Uterus (tissue), 4 donors: ENCODE measurements around the gene LRG1. TPM values are rescaled to one million over a fixed set of nuclear protein-coding genes. Genes with fewer than 3 reads are reported as not detected.

ENCODE experiments used
- DNase-seq, 2 donors: peaks; one replicate each; pipeline ENCODE4 v3.0.0-alpha.2; 2019 to 2020
- H3K27ac ChIP-seq, 2 donors: fragments of 200-600 bp; sonication (generic); 1 replicate in 1 of 2; 2 replicates in 1 of 2; pipeline ENCODE4 v1.5.1; 2016 to 2018
- H3K27me3 ChIP-seq, 2 donors: fragments of 200-600 bp; sonication (generic); one replicate each; pipeline ENCODE4 v1.5.1; 2018 to 2019; ENCODE audit warnings: control low read depth in 1 of 2
- H3K36me3 ChIP-seq, 2 donors: fragments of 200-600 bp; sonication (generic); one replicate each; pipeline ENCODE4 v1.5.1; 2019; ENCODE audit warnings: control low read depth in 1 of 2
- H3K4me1 ChIP-seq, 2 donors: fragments of 200-600 bp; sonication (generic); one replicate each; pipeline ENCODE4 v1.5.1; 2018 to 2019; ENCODE audit warnings: control low read depth in 1 of 2
- H3K4me3 ChIP-seq, 2 donors: fragments of 200-600 bp; sonication (generic); 1 replicate in 1 of 2; 2 replicates in 1 of 2; pipeline ENCODE4 v1.5.1; 2018 to 2019; ENCODE audit warnings: mild to moderate bottlenecking in 1 of 2
- H3K9me3 ChIP-seq, 2 donors: fragments of 200-600 bp; sonication (generic); one replicate each; pipeline ENCODE4 v1.5.1; 2019; ENCODE audit warnings: control low read depth in 1 of 2
- POLR2A ChIP-seq, 2 donors: fragments of 450-650 bp; IDR thresholded peaks; one replicate each; pipeline ENCODE4 v1.6.1; 2016; ENCODE audit warnings: antibody characterized with exemption in 2 of 2, mild to moderate bottlenecking in 1 of 2, moderate library complexity in 1 of 2
- intact Hi-C: fragments of 100-400 bp; cut with DNase I; formaldehyde crosslinking; loops from one replicate; pipeline ENCODE4 v1.15.1; 2023; ENCODE audit warnings: low total_unique reads
- total RNA-seq, 4 donors: library from RNA; depleted of rRNA in 3 of 4; stranded (reverse); fragments of >200 nt in 3 of 4; gene quantifications; one replicate each; pipeline versions ENCODE4 v1.1.0 to v1.2.4, GENCODE V29; 2014 to 2023
- TF ChIP-seq, protein P1 (sequence below), 4 experiments: fragments of 200-600 bp in 2 of 4; fragments of 450-650 bp in 2 of 4; sonication (generic) in 2 of 4; IDR thresholded peaks; one replicate each; pipeline ENCODE4 v1.5.1; 2016 to 2019; ENCODE audit warnings: antibody characterized with exemption in 4 of 4, mild to moderate bottlenecking in 2 of 4, moderate library complexity in 1 of 4
- donor health status: DM: yes; HTN: yes; CAD: no.

The LRG1 gene
- total RNA-seq, 4 donors from 2014 or later: 0.59 to 1.1 (median 1.1) TPM; not detected in 1

- Histone ChIP-seq H3K36me3 (no peaks in the 10 kb centered on the region), H3K27ac (no peak overlapping the region)
- intact Hi-C loops: no loop called here
Measured at GRCh38 chr19:4554717-4555116, 14.9 kb upstream of the LRG1 start.

DNA sequence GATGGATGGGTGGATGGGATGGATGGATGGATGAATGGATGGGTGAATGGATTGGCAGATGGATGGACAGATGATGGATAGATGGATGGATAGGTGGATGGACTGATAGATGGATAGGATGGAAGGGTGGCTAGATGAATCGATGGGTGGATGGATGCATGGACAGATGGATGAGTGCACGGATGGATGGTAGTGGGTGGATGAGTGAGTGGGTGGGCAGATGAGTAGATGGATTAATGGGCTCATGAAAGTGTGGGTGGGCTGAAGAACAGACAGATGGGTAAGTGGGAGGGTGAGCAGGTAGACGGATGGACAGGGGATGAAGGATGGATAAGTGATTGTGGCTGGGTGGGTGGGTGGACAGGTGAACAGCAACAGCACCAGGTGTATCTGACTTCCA, 13.9 kb upstream of the LRG1 start:
- no peak overlapping the region for H3K27ac ChIP-seq
- H3K4me1 ChIP-seq: no peaks in the 10 kb centered on the region
- intact Hi-C loops: no loop called here
- no peaks in the 10 kb centered on the region for H3K27me3 ChIP-seq
- no peak for TF ChIP-seq POLR2A (IDR thresholded peaks at IDR 0.05)
- TF ChIP-seq, protein P1, sequence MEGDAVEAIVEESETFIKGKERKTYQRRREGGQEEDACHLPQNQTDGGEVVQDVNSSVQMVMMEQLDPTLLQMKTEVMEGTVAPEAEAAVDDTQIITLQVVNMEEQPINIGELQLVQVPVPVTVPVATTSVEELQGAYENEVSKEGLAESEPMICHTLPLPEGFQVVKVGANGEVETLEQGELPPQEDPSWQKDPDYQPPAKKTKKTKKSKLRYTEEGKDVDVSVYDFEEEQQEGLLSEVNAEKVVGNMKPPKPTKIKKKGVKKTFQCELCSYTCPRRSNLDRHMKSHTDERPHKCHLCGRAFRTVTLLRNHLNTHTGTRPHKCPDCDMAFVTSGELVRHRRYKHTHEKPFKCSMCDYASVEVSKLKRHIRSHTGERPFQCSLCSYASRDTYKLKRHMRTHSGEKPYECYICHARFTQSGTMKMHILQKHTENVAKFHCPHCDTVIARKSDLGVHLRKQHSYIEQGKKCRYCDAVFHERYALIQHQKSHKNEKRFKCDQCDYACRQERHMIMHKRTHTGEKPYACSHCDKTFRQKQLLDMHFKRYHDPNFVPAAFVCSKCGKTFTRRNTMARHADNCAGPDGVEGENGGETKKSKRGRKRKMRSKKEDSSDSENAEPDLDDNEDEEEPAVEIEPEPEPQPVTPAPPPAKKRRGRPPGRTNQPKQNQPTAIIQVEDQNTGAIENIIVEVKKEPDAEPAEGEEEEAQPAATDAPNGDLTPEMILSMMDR (IDR thresholded peaks at IDR 0.05): no peak
- no peak overlapping the region for H3K4me3 ChIP-seq
- no peaks in the 10 kb centered on the region for H3K9me3 ChIP-seq
- no peak for DNase-seq
- H3K36me3 ChIP-seq: no peaks in the 10 kb centered on the region

More at GRCh38 chr19:4554717-4555116, 14.9 kb upstream of the LRG1 start:
- H3K4me3 ChIP-seq: no peak overlapping the region
- no peak for DNase-seq
- no peak for TF ChIP-seq POLR2A (IDR thresholded peaks at IDR 0.05)
- TF ChIP-seq, protein P1 (IDR thresholded peaks at IDR 0.05): no peak
- no peaks in the 10 kb centered on the region for H3K4me1 ChIP-seq
- H3K9me3 ChIP-seq: no peaks in the 10 kb centered on the region
- H3K27me3 ChIP-seq: no peaks in the 10 kb centered on the region

DNA sequence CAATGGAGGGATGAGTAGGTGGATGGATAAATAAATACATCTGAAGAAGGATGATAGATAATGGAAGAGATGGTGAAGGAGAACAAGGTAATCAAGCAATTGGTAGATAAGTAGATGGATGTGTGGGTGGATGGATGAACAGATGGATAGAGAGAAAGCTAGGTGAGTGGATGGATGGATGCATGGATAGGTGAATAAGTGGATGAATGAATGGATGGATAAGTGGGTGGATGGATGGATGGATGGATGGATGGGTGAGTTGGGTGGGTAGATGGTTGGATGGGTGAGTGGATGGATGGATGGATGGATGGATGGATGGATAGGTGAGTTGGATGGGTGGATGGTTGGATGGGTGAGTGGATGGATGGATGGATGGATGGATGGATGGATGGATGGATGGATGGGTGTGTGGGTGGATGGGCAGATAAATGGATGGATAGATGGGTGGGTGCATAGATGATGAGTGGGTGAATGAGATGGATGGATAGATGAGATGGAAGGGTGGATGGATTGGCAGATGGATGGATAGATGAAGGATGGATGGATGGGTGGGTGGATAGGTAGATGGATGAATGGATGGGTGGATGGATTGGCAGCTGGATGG, 13.4 kb upstream of the LRG1 start:
- H3K9me3 ChIP-seq: no peaks in the 10 kb centered on the region
- TF ChIP-seq, protein P1 (IDR thresholded peaks at IDR 0.05): no peak
- no peak for TF ChIP-seq POLR2A (IDR thresholded peaks at IDR 0.05)
- intact Hi-C loops: no loop called here

GRCh38 chr19:4552525-4552819, 12.6 kb upstream of the LRG1 start:
- no peak for DNase-seq
- H3K27ac ChIP-seq: no peak overlapping the region
- no peaks in the 10 kb centered on the region for H3K4me1 ChIP-seq
- no peak overlapping the region for H3K4me3 ChIP-seq
- H3K27me3 ChIP-seq: no peaks in the 10 kb centered on the region
- no peaks in the 10 kb centered on the region for H3K9me3 ChIP-seq
- no peaks in the 10 kb centered on the region for H3K36me3 ChIP-seq
- no peak for TF ChIP-seq POLR2A (IDR thresholded peaks at IDR 0.05)
- TF ChIP-seq, protein P1 (IDR thresholded peaks at IDR 0.05): no peak
- intact Hi-C loops: no loop called here

More for the DNA sequence above, 13.4 kb upstream of the LRG1 start:
- no peaks in the 10 kb centered on the region for H3K4me1 ChIP-seq
- H3K36me3 ChIP-seq: no peaks in the 10 kb centered on the region
- no peak for DNase-seq
- H3K4me3 ChIP-seq: no peak overlapping the region
- H3K27me3 ChIP-seq: no peaks in the 10 kb centered on the region
- H3K27ac ChIP-seq: no peak overlapping the region

DNA sequence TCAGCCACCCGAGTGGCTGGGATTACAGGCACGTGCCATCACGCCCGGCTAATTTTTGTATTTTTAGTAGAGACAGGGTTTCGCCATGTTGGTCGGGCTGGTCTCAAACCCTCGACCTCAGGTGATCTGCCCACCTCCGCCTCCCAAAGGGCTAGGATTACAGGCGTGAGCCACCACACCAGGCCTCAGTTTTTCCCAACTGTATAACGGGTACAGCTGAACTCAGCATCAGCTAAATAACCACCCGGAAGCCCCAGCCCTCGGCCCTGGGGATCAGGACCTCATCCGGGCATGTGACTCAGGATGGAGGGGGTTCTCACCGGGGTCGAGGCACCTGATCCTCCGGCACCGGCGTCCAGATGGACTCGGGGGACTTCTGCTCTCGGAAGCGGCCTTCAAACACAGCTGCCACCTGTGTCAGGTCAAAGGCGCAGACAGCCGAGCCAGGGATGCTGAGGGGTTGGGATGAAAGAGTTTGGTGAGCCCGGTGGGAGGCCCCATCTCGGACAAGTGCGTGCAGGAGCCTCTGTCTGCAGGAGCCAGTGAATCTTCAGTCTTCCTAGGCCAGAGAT, 10.7 kb upstream of the LRG1 start:
- Histone ChIP-seq H3K4me3 (no peak overlapping the region), H3K27me3 (no peaks in the 10 kb centered on the region), H3K27ac (no peak overlapping the region), H3K9me3 (no peaks in the 10 kb centered on the region), H3K4me1 (no peaks in the 10 kb centered on the region), H3K36me3 (no peaks in the 10 kb centered on the region)
- no peak for DNase-seq
- TF ChIP-seq POLR2A (IDR thresholded peaks at IDR 0.05): no peak
- TF ChIP-seq, protein P1 (IDR thresholded peaks at IDR 0.05): no peak
- intact Hi-C loops: no loop called here
